CD4-positive, alpha-beta memory T cell (primary cell): ENCODE results near the gene NEUROD2. TPM values are rescaled to one million over a fixed set of nuclear protein-coding genes. Genes with fewer than 3 reads are reported as not detected.
A peak's percentile ranks its signal among the peaks of the same experiment; 100 is the strongest.

Experiments
- CTCF ChIA-PET: fragments of 350-600 bp; sonication (Branson Sonifier 250); formaldehyde crosslinking; loops from one replicate; lab custom pipeline; 2021; ENCODE audit warnings: inconsistent platforms; ENCODE audit not compliant: partially characterized antibody; lab: Charles Lee
- POLR2A ChIA-PET: fragments of 350-600 bp; sonication (Branson Sonifier 250); formaldehyde crosslinking; loops from one replicate; lab custom pipeline; 2021; ENCODE audit not compliant: partially characterized antibody; lab: Charles Lee
- DNase-seq, 5 donors: peaks; one replicate each; pipeline versions ENCODE4 v3.0.0 to v3.0.0-alpha.2; 2020 to 2022; ENCODE audit warnings: mixed read lengths in 1 of 5
- H3K27ac ChIP-seq: one replicate; pipeline ENCODE4 v1.7.0; 2013; ENCODE audit warnings: low read depth, low read length
- H3K27me3 ChIP-seq: 2 replicates; pipeline ENCODE4 v1.7.0; 2013; ENCODE audit warnings: mild to moderate bottlenecking, low read length, moderate library complexity; ENCODE audit not compliant: insufficient read depth
- H3K36me3 ChIP-seq: 2 replicates; pipeline ENCODE4 v1.7.0; 2013; ENCODE audit warnings: mild to moderate bottlenecking, low read length, moderate library complexity; ENCODE audit not compliant: insufficient read depth
- H3K4me1 ChIP-seq: 2 replicates; pipeline ENCODE4 v1.7.0; 2013; ENCODE audit warnings: mild to moderate bottlenecking, low read length, moderate library complexity; ENCODE audit not compliant: insufficient read depth
- H3K4me3 ChIP-seq, 2 donors: one replicate each; pipeline ENCODE4 v1.7.0; 2013; ENCODE audit warnings: low read length in 2 of 2, mild to moderate bottlenecking in 1 of 2
- H3K9me3 ChIP-seq, 2 donors: one replicate each; pipeline ENCODE4 v1.7.0; 2013; ENCODE audit warnings: low read length in 2 of 2, control low read depth in 1 of 2; ENCODE audit not compliant: control insufficient read depth in 1 of 2
- H3K27ac Mint-ChIP-seq, 7 donors: one replicate each; pipeline ENCODE4 v1.8.0; 2020 to 2021; ENCODE audit warnings: mixed read lengths in 7 of 7, mild to moderate bottlenecking in 6 of 7, inconsistent platforms in 3 of 7, moderate library complexity in 3 of 7
- H3K27me3 Mint-ChIP-seq, 2 donors: one replicate each; pipeline ENCODE4 v1.8.0; 2020 to 2021; ENCODE audit warnings: mixed read lengths in 2 of 2
- H3K36me3 Mint-ChIP-seq, 2 donors: one replicate each; pipeline ENCODE4 v1.8.0; 2020 to 2021; ENCODE audit warnings: mixed read lengths in 2 of 2, inconsistent platforms in 1 of 2, mild to moderate bottlenecking in 1 of 2
- H3K4me1 Mint-ChIP-seq, 4 donors: one replicate each; pipeline ENCODE4 v1.8.0; 2020 to 2021; ENCODE audit warnings: mixed read lengths in 4 of 4, mild to moderate bottlenecking in 1 of 4
- H3K4me3 Mint-ChIP-seq, 8 donors: one replicate each; pipeline ENCODE4 v1.8.0; 2020 to 2021; ENCODE audit warnings: mixed read lengths in 8 of 8, mild to moderate bottlenecking in 7 of 8, moderate library complexity in 6 of 8, inconsistent platforms in 3 of 8
- H3K9me3 Mint-ChIP-seq, 8 donors: one replicate each; pipeline ENCODE4 v1.8.0; 2020 to 2021; ENCODE audit warnings: mixed read lengths in 8 of 8, mild to moderate bottlenecking in 5 of 8, inconsistent platforms in 3 of 8, moderate library complexity in 1 of 8
- intact Hi-C: fragments of 100-400 bp; cut with micrococcal nuclease; formaldehyde crosslinking; loops from one replicate; pipeline ENCODE4 v1.15.1; 2023
- polyA plus RNA-seq, 2 donors: library from polyadenylated mRNA; unstranded; fragments of 300-500 nt; fragmentation: Illumina TruSeq; gene quantifications; one replicate each; pipeline ENCODE4 v1.2.3, GENCODE V29; 2021
- total RNA-seq, 2 experiments: library from RNA; stranded (reverse); gene quantifications; one replicate each; pipeline ENCODE4 v1.2.3, GENCODE V29; 2021

Gene NEUROD2
- total and polyA plus RNA-seq, 4 experiments from 2014 or later, result 0.06 TPM; not detected in 3

DNA sequence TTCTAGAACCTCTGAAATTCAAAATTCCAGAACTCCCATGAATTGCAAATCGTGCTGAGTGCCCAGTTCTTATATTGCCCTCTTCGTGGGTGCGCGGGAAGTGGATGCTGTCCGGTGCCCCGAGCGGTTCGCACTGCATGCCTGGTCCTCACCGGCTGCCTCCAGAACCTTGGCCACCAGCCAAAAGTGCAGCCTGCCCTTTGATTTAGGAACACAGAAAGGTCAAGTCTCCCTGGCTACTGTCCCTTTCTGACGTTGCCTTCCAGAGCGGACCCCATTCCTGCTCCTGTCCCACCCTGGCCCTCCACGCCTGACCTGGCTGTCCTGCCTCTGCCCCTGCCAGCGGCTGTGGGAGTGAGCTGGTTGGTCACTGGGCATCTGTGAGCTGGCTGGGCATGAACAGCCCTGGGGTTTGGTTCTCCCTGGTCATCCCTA lies 9.7 kb downstream of the NEUROD2 start:
- peak overlapping the region in 5 of 8 donors; percentile 7 to 56 (median 32) for H3K4me3 Mint-ChIP-seq

DNA sequence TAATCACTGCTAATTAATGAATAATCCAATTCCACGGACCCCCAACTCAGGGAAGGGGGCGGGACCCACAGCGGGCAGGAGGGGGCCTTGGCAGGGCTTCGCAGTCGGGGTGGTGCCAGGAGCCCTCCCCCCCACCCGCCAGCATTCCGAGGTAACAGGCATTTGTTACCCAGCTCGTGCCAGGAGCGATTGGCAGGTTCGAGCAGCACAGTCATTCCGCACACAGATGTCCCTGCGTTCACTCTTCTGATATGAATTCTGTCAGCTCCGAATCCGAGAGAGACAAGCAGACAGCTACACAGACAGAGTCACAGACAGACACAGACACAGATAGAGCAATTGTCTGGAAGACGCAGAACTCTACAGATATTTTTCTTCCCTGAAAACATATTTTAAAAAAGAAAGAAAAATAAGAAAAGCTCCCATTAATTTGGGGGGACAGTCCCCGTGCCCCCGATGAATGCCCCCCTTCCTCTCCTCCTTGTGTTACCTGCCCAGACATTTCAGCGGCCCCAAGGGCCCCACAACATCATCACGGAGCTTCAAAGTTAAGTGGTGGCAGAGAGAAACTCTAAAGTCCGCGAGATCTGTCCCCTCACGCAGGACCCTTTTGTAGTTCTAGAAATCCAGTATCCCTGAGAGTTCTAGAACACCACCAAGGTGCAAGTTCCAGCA lies 10.2 kb downstream of the NEUROD2 start:
- Mint-ChIP-seq H3K27me3 (peaks cover 70 to 71% of the 10 kb centered on the region in 2 donors), H3K36me3 (peaks cover 0 to 4% of the 10 kb centered on the region in 2 donors), H3K4me1 (peaks cover 11 to 46% (median 19%) of the 10 kb centered on the region in 4 donors), H3K4me3 (peak overlapping the region in 6 of 8 donors; percentile 17 to 56 (median 34)), H3K27ac (peak overlapping the region in 1 of 7 donors; percentile 73), H3K9me3 (peaks cover 0 to 5% (median 0%) of the 10 kb centered on the region in 8 donors)
- Histone ChIP-seq H3K27ac (no peak overlapping the region), H3K4me3 (no peak overlapping the region), H3K4me1 (peaks cover 32% of the 10 kb centered on the region), H3K27me3 (peaks cover 68% of the 10 kb centered on the region), H3K36me3 (no peaks in the 10 kb centered on the region), H3K9me3 (no peaks in the 10 kb centered on the region)
- CTCF ChIA-PET, result interaction anchor here (1.0 to 2.0 kb wide), 3 partner anchors 24 to 49 kb away, joined by 3 to 4 read pairs (median 3); no protein-coding TSS in a partner anchor
- intact Hi-C loops, result no loop called here
- no peak for DNase-seq
- POLR2A ChIA-PET, result interaction anchor here (1.0 kb wide), 1 partner anchor 8 kb away, joined by 3 read pairs; no protein-coding TSS in a partner anchor

More for the DNA sequence above, 9.7 kb downstream of the NEUROD2 start:
- Histone ChIP-seq H3K9me3 (no peaks in the 10 kb centered on the region), H3K4me3 (no peak overlapping the region), H3K4me1 (peaks cover 32% of the 10 kb centered on the region), H3K36me3 (no peaks in the 10 kb centered on the region), H3K27me3 (peaks cover 67% of the 10 kb centered on the region), H3K27ac (no peak overlapping the region)
- H3K27ac Mint-ChIP-seq, result no peak overlapping the region
- intact Hi-C loops, result no loop called here
- CTCF ChIA-PET, result interaction anchor here (1.0 to 2.0 kb wide), 3 partner anchors 24 to 49 kb away, joined by 3 to 4 read pairs (median 3); no protein-coding TSS in a partner anchor
- POLR2A ChIA-PET, result interaction anchor here (1.0 kb wide), 1 partner anchor 9 kb away, joined by 3 read pairs; no protein-coding TSS in a partner anchor
- H3K4me1 Mint-ChIP-seq, result peaks cover 11 to 51% (median 19%) of the 10 kb centered on the region in 4 donors
- peaks cover 0 to 4% of the 10 kb centered on the region in 2 donors for H3K36me3 Mint-ChIP-seq
- H3K27me3 Mint-ChIP-seq, result peaks cover 73 to 74% of the 10 kb centered on the region in 2 donors
- no peak for DNase-seq
- H3K9me3 Mint-ChIP-seq, result peaks cover 0 to 4% (median 0%) of the 10 kb centered on the region in 8 donors

DNA sequence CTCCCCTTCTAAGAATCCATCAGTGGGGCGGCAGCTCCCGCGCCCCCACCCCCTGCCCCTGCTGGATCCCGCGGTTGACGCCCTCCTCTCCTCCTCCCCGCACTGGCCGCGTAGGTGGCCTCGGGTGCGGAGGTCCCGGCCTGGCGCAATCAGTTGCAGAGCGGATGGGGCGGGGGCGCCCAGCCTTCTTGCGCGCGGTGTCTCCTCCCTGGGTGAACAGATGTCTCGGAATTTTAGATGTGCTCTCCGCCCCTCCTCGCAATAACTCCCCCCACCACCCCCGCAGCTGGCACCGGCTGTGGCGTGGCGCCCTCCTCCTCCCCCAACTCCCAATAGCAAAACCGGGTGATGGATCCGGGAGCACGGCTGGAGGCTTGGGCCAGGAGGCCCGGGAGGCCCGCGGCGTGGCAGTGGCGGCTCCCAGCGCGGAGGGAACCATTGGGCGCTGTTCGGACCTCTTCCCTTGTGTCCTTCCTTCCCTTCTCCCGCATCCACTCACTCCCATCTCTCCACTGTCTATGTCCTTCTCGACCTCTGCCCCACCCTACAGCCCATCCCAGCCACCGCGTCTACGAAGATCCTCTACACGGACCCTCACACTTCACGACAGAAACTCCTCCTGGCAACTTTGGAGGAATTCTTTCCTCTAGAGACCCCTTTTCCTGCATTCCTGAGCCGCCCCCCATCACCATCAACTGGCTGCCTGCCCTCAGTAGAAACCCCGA lies 11.0 kb downstream of the NEUROD2 start:
- Mint-ChIP-seq H3K9me3 (peaks cover 0 to 5% (median 0%) of the 10 kb centered on the region in 8 donors), H3K4me3 (peak overlapping the region in 2 of 8 donors; percentile 8 to 16), H3K27ac (no peak overlapping the region), H3K36me3 (peaks cover 0 to 4% of the 10 kb centered on the region in 2 donors), H3K4me1 (peaks cover 14 to 38% (median 20%) of the 10 kb centered on the region in 4 donors), H3K27me3 (peaks cover 68 to 71% of the 10 kb centered on the region in 2 donors)
- Histone ChIP-seq H3K36me3 (no peaks in the 10 kb centered on the region), H3K27me3 (peaks cover 60% of the 10 kb centered on the region), H3K27ac (no peak overlapping the region), H3K4me3 (no peak overlapping the region), H3K4me1 (peaks cover 32% of the 10 kb centered on the region), H3K9me3 (no peaks in the 10 kb centered on the region)
- intact Hi-C loops, result no loop called here
- no peak for DNase-seq
- ChIA-PET CTCF (interaction anchor here (1.1 to 2.0 kb wide), 2 partner anchors 25 to 48 kb away, joined by 3 to 4 read pairs; no protein-coding TSS in a partner anchor), POLR2A (no interaction called here)

DNA sequence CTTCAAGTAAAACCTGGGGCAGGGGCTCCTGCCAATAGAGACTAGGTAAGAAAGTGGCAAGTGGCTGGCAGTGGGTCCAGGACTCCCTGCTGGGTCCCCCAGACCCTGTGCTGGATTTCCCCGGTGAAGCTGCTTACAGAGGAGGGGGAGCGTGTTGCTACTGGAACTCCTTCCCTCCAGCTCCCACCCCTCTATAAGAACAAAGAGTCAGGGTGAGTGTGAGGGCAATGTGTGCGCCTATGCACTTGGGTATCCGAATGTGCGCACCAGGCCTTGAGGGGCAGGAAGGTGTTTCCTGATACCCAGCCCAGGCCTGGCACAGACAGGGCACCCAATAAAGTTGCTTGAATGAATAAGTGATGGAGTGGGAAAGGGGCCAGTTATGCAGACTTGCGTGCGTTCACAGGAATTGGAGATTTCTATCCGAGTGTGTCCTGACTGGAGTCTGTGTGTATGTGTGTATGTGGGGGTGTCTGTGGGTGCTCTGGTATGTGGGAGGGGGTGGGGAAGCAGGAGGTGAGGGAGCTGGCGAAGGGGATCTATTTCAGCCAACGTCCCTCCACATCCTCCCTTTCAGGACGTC lies 11.7 kb downstream of the NEUROD2 start:
- CTCF ChIA-PET, result no interaction called here

DNA sequence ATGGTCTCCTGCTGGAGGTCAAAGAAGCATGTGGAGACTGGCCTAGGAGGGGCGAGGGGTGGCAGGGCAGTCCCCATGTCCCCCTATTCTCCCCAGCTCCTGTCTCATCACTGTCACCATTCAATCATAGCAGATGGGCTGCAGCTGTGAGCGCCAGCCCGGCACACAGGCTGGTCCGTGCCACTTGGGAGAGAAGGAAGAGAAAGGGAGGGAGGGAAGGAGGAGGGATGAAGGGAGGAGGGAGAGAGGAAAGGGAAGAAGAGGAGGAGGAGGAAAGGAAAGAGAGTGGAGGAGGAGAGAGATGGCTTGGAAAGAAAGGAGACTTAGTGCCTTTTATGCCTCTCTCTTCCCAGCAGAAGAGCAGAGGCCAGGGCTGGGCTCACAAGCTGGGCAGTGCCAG lies 12.4 kb downstream of the NEUROD2 start:
- ChIA-PET CTCF (no interaction called here), POLR2A (no interaction called here)
- Histone ChIP-seq H3K4me1 (peaks cover 32% of the 10 kb centered on the region), H3K27me3 (peaks cover 46% of the 10 kb centered on the region), H3K36me3 (no peaks in the 10 kb centered on the region), H3K9me3 (no peaks in the 10 kb centered on the region), H3K4me3 (no peak overlapping the region), H3K27ac (no peak overlapping the region)
- Mint-ChIP-seq H3K27ac (no peak overlapping the region), H3K4me1 (peaks cover 14 to 29% (median 20%) of the 10 kb centered on the region in 4 donors), H3K9me3 (peaks cover 0 to 5% (median 0%) of the 10 kb centered on the region in 8 donors), H3K4me3 (no peak overlapping the region), H3K27me3 (peaks cover 62 to 66% of the 10 kb centered on the region in 2 donors), H3K36me3 (peaks cover 0 to 4% of the 10 kb centered on the region in 2 donors)
- intact Hi-C loops, result no loop called here
- no peak for DNase-seq

More for the DNA sequence above, 11.7 kb downstream of the NEUROD2 start:
- Mint-ChIP-seq H3K9me3 (peaks cover 0 to 5% (median 0%) of the 10 kb centered on the region in 8 donors), H3K27ac (peak overlapping the region in 1 of 7 donors; percentile 2), H3K4me1 (peaks cover 14 to 33% (median 20%) of the 10 kb centered on the region in 4 donors), H3K36me3 (peaks cover 0 to 4% of the 10 kb centered on the region in 2 donors), H3K4me3 (peak overlapping the region in 2 of 8 donors; percentile 40 to 50), H3K27me3 (peaks cover 67 to 72% of the 10 kb centered on the region in 2 donors)
- Histone ChIP-seq H3K9me3 (no peaks in the 10 kb centered on the region), H3K4me3 (no peak overlapping the region), H3K27ac (no peak overlapping the region), H3K4me1 (peaks cover 32% of the 10 kb centered on the region), H3K27me3 (peaks cover 53% of the 10 kb centered on the region), H3K36me3 (no peaks in the 10 kb centered on the region)
- intact Hi-C loops, result no loop called here
- no peak for DNase-seq
- POLR2A ChIA-PET, result no interaction called here

DNA sequence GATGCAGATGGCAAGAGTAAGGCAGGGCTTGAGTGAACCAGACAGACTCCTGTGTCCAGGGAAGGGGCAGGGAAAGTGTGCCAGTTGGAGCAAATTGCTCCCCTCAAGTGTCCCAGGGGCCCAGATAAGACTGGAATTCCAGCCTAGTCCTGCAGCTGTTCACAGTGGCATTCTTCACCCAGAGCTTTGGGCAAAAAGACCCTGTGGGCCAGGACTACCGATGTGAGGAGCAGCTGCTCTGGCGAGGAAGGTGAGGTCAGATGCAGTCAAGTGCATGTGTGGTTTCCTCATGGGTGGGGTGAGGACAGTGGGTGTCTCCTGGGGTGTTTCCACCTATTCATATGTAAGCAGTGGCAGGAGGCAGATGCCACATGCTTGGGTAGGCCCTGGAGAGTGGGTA lies 14.3 kb downstream of the NEUROD2 start:
- intact Hi-C loops, result no loop called here
- H3K36me3 Mint-ChIP-seq, result peaks cover 0 to 13% of the 10 kb centered on the region in 2 donors
- DNase-seq, result no peak
- no peak overlapping the region for H3K4me3 Mint-ChIP-seq
- CTCF ChIA-PET, result interaction anchor here (0.9 to 1.7 kb wide), 2 partner anchors 29 to 30 kb away, joined by 3 to 4 read pairs; no protein-coding TSS in a partner anchor
- H3K27me3 Mint-ChIP-seq, result peaks cover 60 to 62% of the 10 kb centered on the region in 2 donors
- no peak overlapping the region for H3K4me3 ChIP-seq
- H3K9me3 ChIP-seq, result no peaks in the 10 kb centered on the region
- H3K36me3 ChIP-seq, result no peaks in the 10 kb centered on the region
- no peak overlapping the region for H3K27ac ChIP-seq
- H3K4me1 ChIP-seq, result peaks cover 12% of the 10 kb centered on the region
- peaks cover 11 to 23% (median 13%) of the 10 kb centered on the region in 4 donors for H3K4me1 Mint-ChIP-seq
- POLR2A ChIA-PET, result no interaction called here
- peaks cover 0 to 5% (median under 1%) of the 10 kb centered on the region in 8 donors for H3K9me3 Mint-ChIP-seq
- no peak overlapping the region for H3K27ac Mint-ChIP-seq
- peaks cover 28% of the 10 kb centered on the region for H3K27me3 ChIP-seq
